H1 (cell line): ENCODE results near the gene DIP2C. TPM values are rescaled to one million over a fixed set of nuclear protein-coding genes. Genes with fewer than 3 reads are reported as not detected.

ENCODE experiments used
- CTCF ChIA-PET: fragments of 300-600 bp; sonication (Branson Sonifier 250); formaldehyde crosslinking; loops from one replicate; lab custom pipeline; 2021; ENCODE audit not compliant: partially characterized antibody; lab: Charles Lee
- POLR2A ChIA-PET: fragments of 300-600 bp; sonication (Branson Sonifier 250); formaldehyde crosslinking; loops from one replicate; lab custom pipeline; 2021; ENCODE audit warnings: inconsistent platforms; ENCODE audit not compliant: partially characterized antibody; lab: Charles Lee
- DNase-seq, 2 experiments: peaks; one replicate each; pipeline versions ENCODE4 v3.0.0 to v3.0.0-alpha.2; 2010 to 2022; ENCODE audit warnings: low spot score in 2 of 2, low read depth in 1 of 2, mixed read lengths in 1 of 2
- FAIRE-seq: peaks from 2 replicates; lab custom pipeline; 2011; peaks lifted over from hg19 to GRCh38; lab: Jason Lieb, UNC
- H2AFZ ChIP-seq: 2 replicates; pipeline ENCODE4 v1.8.1; 2012; ENCODE audit warnings: low read length, inconsistent platforms
- H2AK5ac ChIP-seq: 2 replicates; pipeline ENCODE4 v1.6.1; 2013; ENCODE audit warnings: low read depth, low read length
- H2BK120ac ChIP-seq: replicated peaks from 2 replicates; pipeline ENCODE3; 2013; ENCODE audit warnings: low read depth, low read length, inconsistent platforms
- H2BK12ac ChIP-seq: 2 replicates; pipeline ENCODE4 v1.6.1; 2013; ENCODE audit warnings: low read depth, low read length
- H2BK15ac ChIP-seq: 2 replicates; pipeline ENCODE4 v1.6.1; 2013; ENCODE audit warnings: low read length
- H2BK20ac ChIP-seq: 2 replicates; pipeline ENCODE4 v1.6.1; 2013; ENCODE audit warnings: low read length
- H2BK5ac ChIP-seq: 2 replicates; pipeline ENCODE4 v1.6.1; 2013; ENCODE audit warnings: low read depth, low read length
- H3K14ac ChIP-seq: 2 replicates; pipeline ENCODE4 v1.6.1; 2013; ENCODE audit warnings: inconsistent platforms; ENCODE audit not compliant: insufficient read length
- H3K18ac ChIP-seq: 2 replicates; pipeline ENCODE4 v1.6.1; 2013; ENCODE audit warnings: low read length; ENCODE audit errors: extremely low read depth
- H3K23ac ChIP-seq: 2 replicates; pipeline ENCODE4 v1.6.1; 2013; ENCODE audit warnings: inconsistent platforms; ENCODE audit not compliant: insufficient read length
- H3K23me2 ChIP-seq: 2 replicates; pipeline ENCODE4 v1.6.1; 2013; ENCODE audit warnings: low read depth, low read length
- H3K27ac ChIP-seq: 2 replicates; pipeline ENCODE4 v1.6.1; 2011; ENCODE audit warnings: low read depth, low read length, inconsistent platforms
- H3K27me3 ChIP-seq, 4 experiments: replicated peaks in 1 of 4; 1 replicate in 1 of 4; 2 replicates in 3 of 4; pipeline versions ENCODE4 v1.6.1 to v1.8.1; 2011 to 2013; ENCODE audit warnings: low read length in 3 of 4, mild to moderate bottlenecking in 3 of 4, inconsistent platforms in 2 of 4, mixed read lengths in 2 of 4, moderate library complexity in 1 of 4; ENCODE audit not compliant: control insufficient read depth in 3 of 4, insufficient read depth in 3 of 4; ENCODE audit errors: extremely low read depth in 1 of 4
- H3K36me3 ChIP-seq, 4 experiments: 2 replicates each; pipeline versions ENCODE4 v1.6.1 to v1.8.1; 2011 to 2013; ENCODE audit warnings: mild to moderate bottlenecking in 4 of 4, low read length in 3 of 4, moderate library complexity in 2 of 4, control low read depth in 1 of 4, inconsistent platforms in 1 of 4; ENCODE audit not compliant: insufficient read depth in 4 of 4, control insufficient read depth in 2 of 4
- H3K4ac ChIP-seq: replicated peaks from 2 replicates; pipeline ENCODE3; 2013; ENCODE audit warnings: low read length, low read depth, mixed read lengths, inconsistent platforms; ENCODE audit not compliant: insufficient read length
- H3K4me1 ChIP-seq, 4 experiments: replicated peaks in 1 of 4; 1 replicate in 1 of 4; 2 replicates in 3 of 4; pipeline versions ENCODE4 v1.6.1 to v1.8.1; 2011 to 2013; ENCODE audit warnings: low read length in 3 of 4, inconsistent platforms in 2 of 4, mixed read lengths in 1 of 4; ENCODE audit not compliant: insufficient read depth in 4 of 4, control insufficient read depth in 3 of 4
- H3K4me2 ChIP-seq, 2 experiments: 2 replicates each; pipeline versions ENCODE4 v1.6.1 to v1.8.1; 2011 to 2013; ENCODE audit warnings: low read depth in 2 of 2, low read length in 2 of 2, control low read depth in 1 of 2, inconsistent platforms in 1 of 2, mild to moderate bottlenecking in 1 of 2; ENCODE audit not compliant: insufficient read depth in 1 of 2
- H3K4me3 ChIP-seq, 4 experiments: fragments of 200-600, 300-600 bp in 1 of 4; sonication (generic), shearing (Covaris generic), sonication (Bioruptor Twin) in 1 of 4; 2 replicates each; pipeline versions ENCODE4 v1.5.1 to v1.8.1; 2011 to 2016; ENCODE audit warnings: low read length in 4 of 4, low read depth in 3 of 4, control low read depth in 2 of 4, inconsistent platforms in 2 of 4, mild to moderate bottlenecking in 2 of 4, mixed read lengths in 1 of 4, moderate library complexity in 1 of 4; ENCODE audit not compliant: insufficient read depth in 2 of 4; ENCODE audit errors: extremely low read depth in 1 of 4
- H3K56ac ChIP-seq: replicated peaks from 2 replicates; pipeline ENCODE3; 2013; ENCODE audit warnings: low read depth, mild to moderate bottlenecking, mixed read lengths, low read length, inconsistent platforms; ENCODE audit not compliant: insufficient read length
- H3K79me1 ChIP-seq: 2 replicates; pipeline ENCODE4 v1.6.1; 2013; ENCODE audit warnings: low read depth, low read length, control low read depth
- H3K79me2 ChIP-seq, 2 experiments: 2 replicates each; pipeline versions ENCODE4 v1.6.1 to v1.8.1; 2012 to 2013; ENCODE audit warnings: low read length in 2 of 2, mild to moderate bottlenecking in 2 of 2, inconsistent platforms in 1 of 2; ENCODE audit not compliant: insufficient read depth in 2 of 2, control insufficient read depth in 1 of 2
- H3K9ac ChIP-seq, 4 experiments: replicated peaks in 1 of 4; 1 replicate in 1 of 4; 2 replicates in 3 of 4; pipeline versions ENCODE4 v1.6.1 to v1.8.1; 2011 to 2013; ENCODE audit warnings: low read depth in 3 of 4, low read length in 3 of 4, control low read depth in 2 of 4, mild to moderate bottlenecking in 2 of 4, moderate library complexity in 2 of 4, inconsistent platforms in 1 of 4; ENCODE audit errors: extremely low read depth in 1 of 4
- H3K9me3 ChIP-seq, 2 experiments: 2 replicates each; pipeline versions ENCODE4 v1.6.1 to v1.8.1; 2012 to 2013; ENCODE audit warnings: mild to moderate bottlenecking in 2 of 2, moderate library complexity in 2 of 2, control low read depth in 1 of 2, inconsistent platforms in 1 of 2, low read depth in 1 of 2, low read length in 1 of 2, mixed read lengths in 1 of 2; ENCODE audit not compliant: insufficient read depth in 2 of 2
- H4K20me1 ChIP-seq, 2 experiments: replicated peaks in 1 of 2; 2 replicates each; pipeline versions ENCODE3 to v1.8.1; 2011 to 2013; ENCODE audit warnings: inconsistent platforms in 2 of 2, low read length in 2 of 2, mild to moderate bottlenecking in 1 of 2; ENCODE audit not compliant: insufficient read depth in 2 of 2, control insufficient read depth in 1 of 2
- H4K5ac ChIP-seq: 2 replicates; pipeline ENCODE4 v1.6.1; 2013; ENCODE audit warnings: low read length, low read depth, mixed read lengths, inconsistent platforms; ENCODE audit not compliant: insufficient read length
- H4K8ac ChIP-seq: 2 replicates; pipeline ENCODE4 v1.8.0; 2013; ENCODE audit warnings: mild to moderate bottlenecking, moderate library complexity, low read length, inconsistent platforms; ENCODE audit not compliant: insufficient read depth; ENCODE audit errors: extremely low read depth
- H4K91ac ChIP-seq: replicated peaks from 2 replicates; pipeline ENCODE3; 2013; ENCODE audit warnings: low read length, mixed read lengths, inconsistent platforms; ENCODE audit not compliant: insufficient read length
- CEBPB ChIP-seq: IDR thresholded peaks from 2 replicates; pipeline ENCODE4 v1.6.1; 2012; ENCODE audit warnings: low read depth, low read length
- GABPA ChIP-seq: IDR thresholded peaks from 2 replicates; pipeline ENCODE4 v1.6.1; 2011; ENCODE audit warnings: mild to moderate bottlenecking, low read length, moderate library complexity, borderline replicate concordance; ENCODE audit not compliant: insufficient read depth
- POU5F1 ChIP-seq: IDR thresholded peaks from 2 replicates; pipeline ENCODE4 v1.6.1; 2011; ENCODE audit warnings: low read depth, mild to moderate bottlenecking, low read length, moderate library complexity
- SP1 ChIP-seq: IDR thresholded peaks from 2 replicates; pipeline ENCODE4 v1.6.1; 2011; ENCODE audit warnings: low read depth, low read length
- WGBS, 2 experiments: shearing (Covaris generic) in 1 of 2; methylation state at CpG; one replicate each; pipeline versions ENCODE4 v1.1.6 to v1.1.7; 2013 to 2015; ENCODE audit warnings: low lambda C conversion rate in 2 of 2, mixed read lengths in 2 of 2, inconsistent platforms in 1 of 2, low coverage in 1 of 2, missing lambda C conversion rate in 1 of 2; ENCODE audit not compliant: insufficient replicate concordance in 2 of 2, insufficient coverage in 1 of 2, insufficient read length in 1 of 2; ENCODE audit errors: extremely low coverage in 1 of 2, missing lambda C conversion rate in 1 of 2; 5-methylcytosine and 5-hydroxymethylcytosine counted together
- polyA plus RNA-seq, 7 experiments: library from polyadenylated mRNA; depleted of rRNA in 3 of 7; stranded (reverse) in 5 of 7; unstranded in 2 of 7; fragments of >200 nt in 5 of 7; fragments of 200-250 nt in 2 of 7; gene quantifications; 1 replicate in 5 of 7; 2 replicates in 1 of 7; 4 replicates in 1 of 7; pipeline versions ENCODE4 v1.2.1 to v1.2.3, GENCODE V29; 2011 to 2013; ENCODE audit warnings: missing spikeins in 2 of 7, mixed read lengths in 2 of 7
- total RNA-seq: library from RNA; stranded (reverse); fragmentation: NEBNext Ultra II Directional; extraction: Animal tissue kit (Norgen Biotek cat#: 25700); gene quantifications from 2 replicates; pipeline ENCODE4 v1.2.1, GENCODE V29; 2021

The DIP2C gene
- total and polyA plus RNA-seq, 2 of the 8 experiments (the other 6 are each of a cell fraction or from before 2014, with no cell fraction given) = 3.8 to 9.3 TPM

GRCh38 chr10:317926-318325, 371.5 kb downstream of the DIP2C start:
- ChIA-PET CTCF (interaction anchor here (1.0 to 1.8 kb wide), 3 partner anchors 10 to 60 kb away, joined by 3 read pairs; no protein-coding TSS in a partner anchor), POLR2A (no interaction called here)
- DNase-seq (no peak), FAIRE-seq (no peak)
- H3K9ac ChIP-seq = no peak overlapping the region
- H3K23me2 ChIP-seq = no peaks in the 10 kb centered on the region
- H4K8ac ChIP-seq = no peak overlapping the region
- H4K20me1 ChIP-seq = peaks cover 0 to 2% of the 10 kb centered on the region in 2 experiments
- no peak overlapping the region for H2BK120ac ChIP-seq
- no peak overlapping the region for H2AFZ ChIP-seq
- H3K18ac ChIP-seq = no peak overlapping the region
- no peak overlapping the region for H2BK20ac ChIP-seq
- no peaks in the 10 kb centered on the region for H3K79me2 ChIP-seq
- no peak overlapping the region for H3K14ac ChIP-seq
- no peak overlapping the region for H2AK5ac ChIP-seq
- no peak overlapping the region for H3K4me3 ChIP-seq
- WGBS, 2 experiments = 94% methylated on average over 12 of the region's 12 CpGs; no CpG with 5 or more reads in 1 of the 2 experiments
- H3K79me1 ChIP-seq = no peaks in the 10 kb centered on the region
- no peak overlapping the region for H2BK15ac ChIP-seq
- H3K23ac ChIP-seq = no peak overlapping the region
- H3K56ac ChIP-seq = no peak overlapping the region
- no peaks in the 10 kb centered on the region for H3K27me3 ChIP-seq
- H3K4me2 ChIP-seq = no peak overlapping the region
- H3K9me3 ChIP-seq = no peaks in the 10 kb centered on the region
- H2BK12ac ChIP-seq = no peak overlapping the region
- no peaks in the 10 kb centered on the region for H3K4me1 ChIP-seq
- H4K91ac ChIP-seq = no peak overlapping the region
- no peak for TF ChIP-seq SP1
- TF ChIP-seq POU5F1 = no peak
- TF ChIP-seq GABPA = no peak
- TF ChIP-seq CEBPB = no peak
- H3K36me3 ChIP-seq = 0 out of 8 replicates have a peak, but pooled peaks cover 0 to 3% (median 0%) of the 10 kb centered on the region in 4 experiments
- H4K5ac ChIP-seq = no peak overlapping the region
- H3K27ac ChIP-seq = no peak overlapping the region
- H3K4ac ChIP-seq = no peak overlapping the region
- no peak overlapping the region for H2BK5ac ChIP-seq
